Osteoblast (primary cell): ENCODE results near the gene GLOD5. TPM values are rescaled to one million over a fixed set of nuclear protein-coding genes. Genes with fewer than 3 reads are reported as not detected.

Source experiments
- DNase-seq: peaks from one replicate; pipeline ENCODE4 v3.0.0; 2011; ENCODE audit warnings: low spot score, mixed read lengths; ENCODE audit not compliant: insufficient read length; ENCODE audit errors: missing footprints
- H2AFZ ChIP-seq: 2 replicates; pipeline ENCODE4 v1.6.0; 2011; ENCODE audit warnings: mild to moderate bottlenecking, low read length
- H3K27ac ChIP-seq: 2 replicates; pipeline ENCODE4 v1.5.1; 2011; ENCODE audit warnings: mild to moderate bottlenecking, low read depth, low read length, moderate library complexity
- H3K27me3 ChIP-seq: 2 replicates; pipeline ENCODE4 v1.6.0; 2012; ENCODE audit warnings: mild to moderate bottlenecking, control low read depth, inconsistent platforms, low read length, moderate library complexity; ENCODE audit not compliant: insufficient read depth
- H3K36me3 ChIP-seq: 2 replicates; pipeline ENCODE4 v1.5.1; 2011; ENCODE audit warnings: mild to moderate bottlenecking, low read length, control low read depth, moderate library complexity; ENCODE audit not compliant: insufficient read depth
- H3K4me1 ChIP-seq: 2 replicates; pipeline ENCODE4 v1.5.1; 2011; ENCODE audit warnings: mild to moderate bottlenecking, low read length, control low read depth, moderate library complexity; ENCODE audit not compliant: insufficient read depth
- H3K4me2 ChIP-seq: 2 replicates; pipeline ENCODE4 v1.6.0; 2011; ENCODE audit warnings: mild to moderate bottlenecking, low read length; ENCODE audit not compliant: insufficient read depth
- H3K4me3 ChIP-seq: fragments of 200-600 bp; sonication (generic); 3 replicates; pipeline ENCODE4 v1.5.1; 2012; ENCODE audit warnings: mild to moderate bottlenecking, low read length, inconsistent platforms; ENCODE audit not compliant: insufficient read depth
- H3K79me2 ChIP-seq: 2 replicates; pipeline ENCODE4 v1.6.0; 2012; ENCODE audit warnings: mild to moderate bottlenecking, low read length, control low read depth, inconsistent platforms; ENCODE audit not compliant: insufficient read depth
- H3K9me3 ChIP-seq: 2 replicates; pipeline ENCODE4 v1.5.1; 2011; ENCODE audit warnings: low read depth, low read length, control low read depth
- H4K20me1 ChIP-seq: 2 replicates; pipeline ENCODE4 v1.6.0; 2012; ENCODE audit warnings: mild to moderate bottlenecking, low read length, control low read depth; ENCODE audit not compliant: insufficient read depth
- CTCF ChIP-seq: IDR thresholded peaks from 2 replicates; pipeline ENCODE4 v1.5.1; 2011; ENCODE audit warnings: mild to moderate bottlenecking, low read depth, low read length, moderate library complexity; ENCODE audit errors: extremely low read depth
- total RNA-seq: library from RNA; depleted of rRNA; stranded (reverse); fragments of >200 nt; gene quantifications from 2 replicates; pipeline ENCODE4 v1.2.3, GENCODE V29; 2012

GLOD5 gene
- total RNA-seq, 1 donor = not detected

- H2AFZ ChIP-seq = no peak overlapping the region
Observed at GRCh38 chrX:48745222-48745621, 16.3 kb upstream of the GLOD5 start.

GRCh38 chrX:48747415-48748016, 14.0 kb upstream of the GLOD5 start:
- Histone ChIP-seq H3K4me2 (no peak overlapping the region), H4K20me1 (no peaks in the 10 kb centered on the region), H3K79me2 (no peaks in the 10 kb centered on the region), H3K27me3 (peaks cover 2% of the 10 kb centered on the region), H3K36me3 (no peaks in the 10 kb centered on the region), H3K9me3 (no peaks in the 10 kb centered on the region), H3K4me1 (no peaks in the 10 kb centered on the region), H2AFZ (no peak overlapping the region), H3K27ac (no peak overlapping the region), H3K4me3 (no peak overlapping the region)
- no peak for TF ChIP-seq CTCF
- DNase-seq = no peak

More at GRCh38 chrX:48745222-48745621, 16.3 kb upstream of the GLOD5 start:
- no peaks in the 10 kb centered on the region for H3K4me1 ChIP-seq
- H3K36me3 ChIP-seq = no peaks in the 10 kb centered on the region
- no peak overlapping the region for H3K4me2 ChIP-seq
- no peak overlapping the region for H3K4me3 ChIP-seq
- no peak overlapping the region for H3K27ac ChIP-seq
- H3K27me3 ChIP-seq = peaks cover 2% of the 10 kb centered on the region
- TF ChIP-seq CTCF = no peak
- H3K9me3 ChIP-seq = no peaks in the 10 kb centered on the region
- no peak for DNase-seq
- no peaks in the 10 kb centered on the region for H4K20me1 ChIP-seq
- H3K79me2 ChIP-seq = no peaks in the 10 kb centered on the region

GRCh38 chrX:48749182-48749581, 12.4 kb upstream of the GLOD5 start:
- no peaks in the 10 kb centered on the region for H3K9me3 ChIP-seq
- no peaks in the 10 kb centered on the region for H3K4me1 ChIP-seq
- no peak overlapping the region for H3K27ac ChIP-seq
- peaks cover 2% of the 10 kb centered on the region for H3K27me3 ChIP-seq
- no peaks in the 10 kb centered on the region for H4K20me1 ChIP-seq
- no peaks in the 10 kb centered on the region for H3K79me2 ChIP-seq
- no peaks in the 10 kb centered on the region for H3K36me3 ChIP-seq
- H3K4me3 ChIP-seq = no peak overlapping the region
- DNase-seq = no peak
- no peak for TF ChIP-seq CTCF
- no peak overlapping the region for H3K4me2 ChIP-seq
- H2AFZ ChIP-seq = no peak overlapping the region

- Histone ChIP-seq H2AFZ (no peak overlapping the region), H3K27me3 (peaks cover 2% of the 10 kb centered on the region), H3K9me3 (no peaks in the 10 kb centered on the region), H3K4me3 (no peak overlapping the region), H3K36me3 (no peaks in the 10 kb centered on the region), H3K79me2 (no peaks in the 10 kb centered on the region), H3K4me2 (no peak overlapping the region), H3K27ac (no peak overlapping the region), H3K4me1 (no peaks in the 10 kb centered on the region), H4K20me1 (no peaks in the 10 kb centered on the region)
- DNase-seq = no peak
- no peak for TF ChIP-seq CTCF
Observed at GRCh38 chrX:48751343-48751742, 10.2 kb upstream of the GLOD5 start.
